Sigmoid colon (tissue), 7 donors: ENCODE results near the gene FBXL19. TPM values are rescaled to one million over a fixed set of nuclear protein-coding genes. Genes with fewer than 3 reads are reported as not detected.
A peak's percentile ranks its signal among the peaks of the same experiment; 100 is the strongest.

Experiments
- DNase-seq: peaks from one replicate; pipeline ENCODE4 v3.0.0-alpha.2; 2019
- H3K27ac ChIP-seq, 4 donors: fragments of 200-600 bp; sonication (generic); one replicate each; pipeline ENCODE4 v1.5.1; 2016 to 2019; ENCODE audit warnings: mild to moderate bottlenecking in 1 of 4
- H3K27me3 ChIP-seq, 3 donors: fragments of 200-600 bp; sonication (generic); one replicate each; pipeline ENCODE4 v1.5.1; 2019; ENCODE audit warnings: mild to moderate bottlenecking in 1 of 3
- H3K36me3 ChIP-seq, 4 donors: fragments of 200-600 bp; sonication (generic); one replicate each; pipeline ENCODE4 v1.5.1; 2016 to 2019
- H3K4me1 ChIP-seq, 4 donors: fragments of 200-600 bp; sonication (generic); one replicate each; pipeline ENCODE4 v1.5.1; 2017 to 2019
- H3K4me3 ChIP-seq, 4 donors: fragments of 200-600 bp; sonication (generic); one replicate each; pipeline ENCODE4 v1.5.1; 2017 to 2019; ENCODE audit warnings: mild to moderate bottlenecking in 2 of 4, moderate library complexity in 1 of 4
- H3K9me3 ChIP-seq, 4 donors: fragments of 200-600 bp in 3 of 4; sonication (generic) in 3 of 4; one replicate each; pipeline versions ENCODE4 v1.5.1 to v1.6.1; 2013 to 2019
- EP300 ChIP-seq, 4 donors: sonication (generic); formaldehyde crosslinking; IDR thresholded peaks; one replicate each; pipeline ENCODE4 v1.6.1; 2017; ENCODE audit warnings: antibody characterized with exemption in 4 of 4
- POLR2A ChIP-seq, 2 donors: fragments of 450-650 bp; IDR thresholded peaks; one replicate each; pipeline ENCODE4 v1.6.1; 2016; ENCODE audit warnings: antibody characterized with exemption in 2 of 2, mild to moderate bottlenecking in 2 of 2, moderate library complexity in 2 of 2
- POLR2AphosphoS5 ChIP-seq, 4 donors: sonication (generic); formaldehyde crosslinking; IDR thresholded peaks; one replicate each; pipeline ENCODE4 v1.6.1; 2017; ENCODE audit warnings: antibody characterized with exemption in 4 of 4
- WGBS, 2 donors: extraction: QIAGEN DNeasy Blood & Tissue Kit; methylation state at CpG; one replicate each; pipeline ENCODE4 v1.1.7; 2013; 5-methylcytosine and 5-hydroxymethylcytosine counted together
- intact Hi-C: fragments of 100-400 bp; cut with DNase I; formaldehyde crosslinking; loops from one replicate; pipeline ENCODE4 v1.15.1; 2023
- polyA plus RNA-seq, 3 donors: library from polyadenylated mRNA; stranded (reverse); fragments of 200-250 nt; gene quantifications; one replicate each; pipeline ENCODE4 v1.2.3, GENCODE V29; 2013
- total RNA-seq, 4 donors: library from RNA; depleted of rRNA; stranded (reverse); fragments of >200 nt; gene quantifications; one replicate each; pipeline ENCODE4 v1.1.0, GENCODE V29; 2016
- TF ChIP-seq, protein P1 (sequence below), 4 experiments: fragments of 450-650 bp in 3 of 4; fragments of 200-600 bp in 1 of 4; IDR thresholded peaks; one replicate each; pipeline ENCODE4 v1.5.1; 2016 to 2019; ENCODE audit warnings: antibody characterized with exemption in 4 of 4, mild to moderate bottlenecking in 3 of 4, moderate library complexity in 2 of 4
- donor health status: healthy with polysubstance abuse.
- donor health status: Bipolar disorder and iron deficiency.
- donor health status: healthy.

FBXL19 gene
- total and polyA plus RNA-seq, 7 donors = 3.0 to 32.7 (median 10.3) TPM

- TF ChIP-seq EP300 (IDR thresholded peaks at IDR 0.05) (no peak), POLR2AphosphoS5 (IDR thresholded peaks at IDR 0.05) (peak; percentile 70 to 84 (median 83)), POLR2A (IDR thresholded peaks at IDR 0.05) (peak; percentile 27 to 67)
- TF ChIP-seq, protein P1, sequence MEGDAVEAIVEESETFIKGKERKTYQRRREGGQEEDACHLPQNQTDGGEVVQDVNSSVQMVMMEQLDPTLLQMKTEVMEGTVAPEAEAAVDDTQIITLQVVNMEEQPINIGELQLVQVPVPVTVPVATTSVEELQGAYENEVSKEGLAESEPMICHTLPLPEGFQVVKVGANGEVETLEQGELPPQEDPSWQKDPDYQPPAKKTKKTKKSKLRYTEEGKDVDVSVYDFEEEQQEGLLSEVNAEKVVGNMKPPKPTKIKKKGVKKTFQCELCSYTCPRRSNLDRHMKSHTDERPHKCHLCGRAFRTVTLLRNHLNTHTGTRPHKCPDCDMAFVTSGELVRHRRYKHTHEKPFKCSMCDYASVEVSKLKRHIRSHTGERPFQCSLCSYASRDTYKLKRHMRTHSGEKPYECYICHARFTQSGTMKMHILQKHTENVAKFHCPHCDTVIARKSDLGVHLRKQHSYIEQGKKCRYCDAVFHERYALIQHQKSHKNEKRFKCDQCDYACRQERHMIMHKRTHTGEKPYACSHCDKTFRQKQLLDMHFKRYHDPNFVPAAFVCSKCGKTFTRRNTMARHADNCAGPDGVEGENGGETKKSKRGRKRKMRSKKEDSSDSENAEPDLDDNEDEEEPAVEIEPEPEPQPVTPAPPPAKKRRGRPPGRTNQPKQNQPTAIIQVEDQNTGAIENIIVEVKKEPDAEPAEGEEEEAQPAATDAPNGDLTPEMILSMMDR (IDR thresholded peaks at IDR 0.05) = no peak
- H3K4me3 ChIP-seq = peak within 1 kb of the TSS; percentile 75 to 96 (median 86)
- H3K27me3 ChIP-seq = no peaks in the 10 kb centered on the region
- H3K9me3 ChIP-seq = no peaks in the 10 kb centered on the region
- WGBS, 2 donors = 1% methylated on average over 70 of the region's 70 CpGs
- peak within 1 kb of the TSS; percentile 86 to 98 (median 93) for H3K27ac ChIP-seq
- H3K4me1 ChIP-seq = peaks cover 0 to 50% (median 48%) of the 10 kb centered on the region in 4 donors
- peaks cover 0 to 14% (median 8%) of the 10 kb centered on the region in 4 donors for H3K36me3 ChIP-seq
- intact Hi-C loops = loop anchor here (2.0 kb wide), 1 partner anchor 24 kb away; no protein-coding TSS in a partner anchor
- peak; percentile 91 for DNase-seq
Measured at GRCh38 chr16:30948667-30949649, 25.6 kb downstream of the FBXL19 start, which contains the start of gene ORAI3. ORAI3 (plus strand) TSS chr16:30949068; CDS start chr16:30949290, 222 bp downstream.

- peak overlapping the region; percentile 86 to 98 (median 93) for H3K27ac ChIP-seq
- TF ChIP-seq POLR2AphosphoS5 (IDR thresholded peaks at IDR 0.05) (peak; percentile 79 to 88 (median 82)), EP300 (IDR thresholded peaks at IDR 0.05) (no peak), POLR2A (IDR thresholded peaks at IDR 0.05) (peak; percentile 54 to 66)
- TF ChIP-seq, protein P1 (IDR thresholded peaks at IDR 0.05) = no peak
- peak; percentile 95 for DNase-seq
- H3K4me1 ChIP-seq = peaks cover 0 to 54% (median 49%) of the 10 kb centered on the region in 4 donors
- 1 to 4% methylated on average over 21 of the region's 21 CpGs for WGBS, 2 donors
- H3K36me3 ChIP-seq = peaks cover 0 to 5% (median 3%) of the 10 kb centered on the region in 4 donors
- intact Hi-C loops = loop anchor here (2.0 to 10.0 kb wide), 2 partner anchors 25 to 505 kb away; partner anchors contain the start of gene ARMC5
- H3K9me3 ChIP-seq = no peaks in the 10 kb centered on the region
- H3K27me3 ChIP-seq = no peaks in the 10 kb centered on the region
- H3K4me3 ChIP-seq = peak overlapping the region; percentile 75 to 96 (median 86)
Measured at GRCh38 chr16:30949650-30950515, 26.5 kb downstream of the FBXL19 start.

DNA sequence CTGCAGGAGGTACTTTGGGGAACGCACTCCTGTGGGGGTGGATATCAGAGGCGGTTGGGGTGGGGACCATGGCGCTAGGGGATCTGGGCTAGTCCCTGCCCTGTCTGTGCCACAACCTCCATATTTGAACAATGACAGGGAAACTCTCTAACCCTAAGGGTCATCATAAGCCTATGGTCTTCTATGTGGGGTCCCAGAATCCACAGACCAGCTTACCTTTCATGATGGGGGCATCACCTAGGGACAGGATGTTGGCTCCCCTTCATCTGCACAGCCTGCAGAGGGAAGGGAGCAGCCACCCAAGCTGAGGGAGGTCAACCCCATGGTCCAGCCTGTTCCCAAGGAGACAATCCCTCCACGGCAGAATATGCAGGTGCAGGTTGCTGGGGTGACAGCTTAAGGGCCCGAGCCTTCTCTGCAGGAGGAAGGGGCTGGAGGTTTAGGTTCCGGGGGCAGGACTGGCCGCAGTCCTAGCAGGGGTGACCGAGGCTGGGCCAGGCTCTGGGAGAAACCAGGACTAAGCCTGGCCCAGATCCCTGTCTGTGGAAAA lies 27.2 kb downstream of the FBXL19 start:
- Histone ChIP-seq H3K4me3 (peak overlapping the region in 3 of 4 donors; percentile 75 to 88 (median 84)), H3K27ac (peak overlapping the region; percentile 86 to 98 (median 93)), H3K4me1 (peaks cover 0 to 54% (median 49%) of the 10 kb centered on the region in 4 donors), H3K9me3 (no peaks in the 10 kb centered on the region), H3K36me3 (no peaks in the 10 kb centered on the region), H3K27me3 (no peaks in the 10 kb centered on the region)
- TF ChIP-seq EP300 (IDR thresholded peaks at IDR 0.05) = no peak
- 71 to 80% methylated on average over 8 of the region's 8 CpGs for WGBS, 2 donors
- DNase-seq = no peak
- intact Hi-C loops = loop anchor here (10.0 kb wide), 1 partner anchor 504 kb away; the partner anchor contains the start of gene ARMC5

DNA sequence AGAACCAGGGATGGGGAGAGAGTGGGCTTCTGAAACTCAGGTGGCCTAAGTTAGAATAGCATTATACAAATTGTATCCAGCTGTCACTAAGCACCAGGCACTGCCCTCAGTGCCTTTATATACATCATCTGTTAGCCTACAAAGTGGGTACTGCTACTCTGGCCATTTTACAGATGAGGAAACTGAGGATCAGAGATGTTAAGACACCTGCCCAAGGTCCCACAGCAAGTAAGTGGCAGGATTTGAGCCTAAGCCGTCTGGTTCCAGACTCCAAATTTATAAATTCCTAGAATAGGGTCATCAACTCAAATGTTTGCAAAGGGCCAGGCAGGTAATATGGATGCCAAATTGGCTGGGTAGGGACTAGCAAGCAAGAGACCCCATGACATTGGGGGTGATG lies 27.8 kb downstream of the FBXL19 start:
- no peak for DNase-seq
- Histone ChIP-seq H3K4me1 (peaks cover 0 to 54% (median 49%) of the 10 kb centered on the region in 4 donors), H3K27ac (peak overlapping the region; percentile 86 to 98 (median 93)), H3K36me3 (no peaks in the 10 kb centered on the region), H3K9me3 (no peaks in the 10 kb centered on the region), H3K4me3 (no peak overlapping the region), H3K27me3 (no peaks in the 10 kb centered on the region)
- WGBS, 2 donors = 86 to 87% methylated on average over 1 of the region's 1 CpG
- intact Hi-C loops = loop anchor here (10.0 kb wide), 1 partner anchor 504 kb away; the partner anchor contains the start of gene ARMC5
- no peak for TF ChIP-seq EP300 (IDR thresholded peaks at IDR 0.05)
- TF ChIP-seq, protein P1 (IDR thresholded peaks at IDR 0.05) = no peak
